ENCODE data around the gene CCDC148.
"Not testable (repeated sequence)": the region's sequence is repeated elsewhere in the genome, so short reads cannot be mapped to it uniquely, and the experiment has no call there.

The CCDC148 gene

DNA sequence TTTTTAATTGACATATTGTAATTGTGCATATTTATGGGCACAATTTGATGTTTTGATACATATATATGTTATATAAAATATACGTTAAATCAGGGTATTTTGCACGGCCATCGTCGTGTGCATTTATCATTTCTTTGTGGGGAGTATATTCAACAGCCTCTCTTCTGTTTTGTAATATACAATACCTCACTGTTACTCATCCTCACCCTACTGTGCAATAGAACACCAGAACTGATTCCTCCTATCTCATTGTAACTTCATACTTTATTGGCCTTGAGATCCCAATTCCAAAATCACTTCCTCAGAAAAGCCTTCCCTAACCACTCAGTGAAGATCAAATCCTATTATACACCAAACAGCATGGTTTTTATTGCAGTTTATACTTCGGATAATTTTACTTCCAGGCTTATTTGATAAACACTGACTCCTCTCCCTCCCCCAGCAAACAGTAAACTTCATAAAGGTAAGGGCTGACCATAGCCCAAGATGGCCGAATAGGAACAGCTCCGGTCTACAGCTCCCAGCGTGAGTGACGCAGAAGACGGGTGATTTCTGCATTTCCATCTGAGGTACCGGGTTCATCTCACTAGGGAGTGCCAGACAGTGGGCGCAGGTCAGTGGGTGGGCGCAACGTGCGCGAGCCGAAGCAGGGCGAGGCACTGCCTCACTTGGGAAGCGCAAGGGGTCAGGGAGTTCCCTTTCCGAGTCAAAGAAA lies 105.6 kb downstream of the CCDC148 start:
- DNase-seq: not testable (repeated sequence)

GRCh38 chr2:158346032-158346431 lies 110.5 kb downstream of the CCDC148 start:
- no peak for DNase-seq

DNA sequence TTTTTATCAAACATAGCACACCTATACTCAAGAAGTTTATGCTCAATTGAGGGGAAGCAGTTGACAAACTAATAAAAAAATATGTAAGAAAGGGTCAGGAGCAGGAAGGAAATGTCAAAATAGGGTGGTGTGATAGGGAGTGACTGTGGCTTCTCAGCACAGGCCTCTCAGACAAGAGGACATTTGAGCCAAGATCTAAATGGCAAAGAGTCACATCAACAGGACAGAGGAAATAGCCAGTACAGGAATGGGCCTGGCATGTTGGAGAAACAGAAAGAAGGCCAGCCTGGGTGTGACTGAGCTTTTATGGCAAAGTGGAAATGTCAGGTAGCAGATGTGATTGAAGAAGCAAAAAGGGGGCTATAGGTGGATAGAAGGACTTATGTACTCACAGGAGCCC lies 117.0 kb downstream of the CCDC148 start:
- DNase-seq: no peak

DNA sequence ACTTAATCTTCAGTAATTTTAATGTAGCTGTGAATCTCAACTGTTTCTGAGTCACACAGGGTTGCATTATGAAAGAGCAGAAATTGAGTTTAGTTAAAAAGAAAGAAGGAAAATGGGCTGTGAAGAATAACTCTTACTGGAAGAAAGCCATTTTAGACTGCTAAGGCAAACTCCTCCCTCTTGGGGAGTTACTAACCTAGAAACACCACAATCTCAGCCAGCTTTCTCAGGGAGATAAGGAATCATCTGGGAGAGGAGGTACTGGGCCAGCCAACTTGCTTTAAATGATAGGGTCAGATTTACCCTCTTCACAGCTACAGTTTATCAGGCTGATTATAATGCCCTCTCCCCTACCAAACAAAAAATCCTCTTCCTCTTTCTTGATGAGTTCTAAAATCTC lies 119.5 kb downstream of the CCDC148 start:
- DNase-seq: no peak

DNA sequence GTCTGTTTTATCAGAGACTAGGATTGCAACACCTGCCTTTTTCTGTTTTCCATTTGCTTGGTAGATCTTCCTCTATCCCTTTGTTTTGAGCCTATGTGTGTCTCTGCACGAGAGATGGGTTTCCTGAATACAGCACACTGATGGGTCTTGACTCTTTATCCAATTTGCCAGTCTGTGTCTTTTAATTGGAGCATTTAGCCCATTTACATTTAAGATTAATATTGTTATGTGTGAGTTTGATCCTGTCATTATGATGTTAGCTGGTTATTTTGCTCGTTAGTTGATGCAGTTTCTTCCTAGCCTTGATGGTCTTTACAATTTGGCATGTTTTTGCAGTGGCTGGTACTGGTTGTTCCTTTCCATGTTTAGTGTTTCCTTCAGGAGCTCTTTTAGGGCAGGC lies 124.8 kb downstream of the CCDC148 start:
- DNase-seq: not testable (repeated sequence)

DNA sequence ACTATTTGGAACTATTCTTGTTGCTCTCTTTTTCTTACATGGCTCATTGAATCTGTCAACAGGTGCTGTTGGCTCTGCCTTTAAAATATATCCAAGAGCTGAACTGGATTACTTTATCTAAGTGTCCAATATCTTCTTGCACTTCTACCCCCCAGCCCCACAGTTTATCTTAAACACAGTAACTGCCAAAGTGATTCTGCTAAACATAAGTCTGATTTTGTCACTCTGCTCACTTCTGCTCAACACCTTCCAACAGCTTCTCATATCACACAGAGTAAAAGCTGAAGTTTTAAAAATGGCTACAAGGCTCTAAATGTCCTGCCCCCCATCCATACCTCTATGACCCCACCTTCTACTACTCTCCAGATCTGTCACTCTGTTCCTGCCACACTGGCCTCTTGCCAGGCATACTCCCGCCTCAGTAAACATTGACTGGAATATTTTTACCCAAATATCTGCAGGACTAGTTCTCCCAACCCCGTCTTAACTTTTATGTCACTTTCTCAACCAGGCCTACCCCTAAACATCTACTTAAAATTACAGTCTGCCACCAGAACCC lies 130.7 kb downstream of the CCDC148 start:
- DNase-seq: no peak

GRCh38 chr2:158325031-158325781 lies 131.3 kb downstream of the CCDC148 start:
- no peak for DNase-seq

DNA sequence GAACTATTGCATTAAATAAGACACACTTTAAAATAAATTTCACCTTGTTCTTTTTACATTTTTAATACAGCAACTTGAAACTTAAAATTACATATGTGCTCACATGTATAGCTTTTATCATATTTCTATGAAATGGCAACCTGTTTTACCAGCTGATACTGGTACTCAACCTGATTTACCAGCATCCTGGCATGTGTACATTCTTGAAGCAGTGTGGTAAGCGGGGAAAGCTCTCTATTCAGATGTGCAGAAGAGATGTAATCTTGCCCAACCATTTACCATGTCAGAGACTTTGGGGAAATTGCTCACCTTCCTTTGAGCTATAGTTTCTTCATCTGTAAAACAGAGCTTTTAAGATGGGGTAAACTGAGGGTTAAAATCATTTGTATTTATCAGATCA lies 133.2 kb downstream of the CCDC148 start:
- no peak for DNase-seq

- no peak for DNase-seq
Measured at GRCh38 chr2:158321264-158321663, 135.3 kb downstream of the CCDC148 start.

- no peak for DNase-seq
Measured at GRCh38 chr2:158319269-158319668, 137.3 kb downstream of the CCDC148 start.

GRCh38 chr2:158317642-158318041 lies 138.9 kb downstream of the CCDC148 start:
- DNase-seq: no peak

DNA sequence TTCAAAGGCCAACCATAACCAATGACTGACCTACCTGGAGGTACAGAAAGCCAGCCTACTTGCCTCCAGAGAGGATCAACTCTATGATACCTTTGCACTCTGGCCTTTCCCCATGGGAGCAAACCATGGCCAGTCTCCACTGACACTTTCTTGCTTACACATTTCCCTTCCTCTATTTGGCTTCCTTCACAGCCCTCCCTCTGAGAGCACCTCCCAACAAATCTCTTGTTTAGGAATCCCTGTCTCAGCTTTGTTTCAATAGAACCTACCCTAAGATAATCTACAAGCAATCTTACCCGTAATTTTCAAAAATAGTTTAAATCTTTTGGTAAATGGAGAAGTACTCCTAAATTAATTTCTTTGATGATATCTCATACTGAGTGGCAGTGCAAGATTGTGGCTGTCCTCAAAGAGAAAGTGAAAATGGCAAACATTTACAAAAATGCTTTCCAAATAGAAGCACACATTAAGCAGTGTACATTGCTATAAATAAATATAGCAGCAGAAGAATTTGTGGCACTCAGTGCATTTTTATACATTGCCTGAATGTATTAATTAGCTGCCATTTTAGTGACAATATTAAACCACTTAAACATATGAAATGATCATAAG lies 140.6 kb downstream of the CCDC148 start:
- no peak for DNase-seq

DNA sequence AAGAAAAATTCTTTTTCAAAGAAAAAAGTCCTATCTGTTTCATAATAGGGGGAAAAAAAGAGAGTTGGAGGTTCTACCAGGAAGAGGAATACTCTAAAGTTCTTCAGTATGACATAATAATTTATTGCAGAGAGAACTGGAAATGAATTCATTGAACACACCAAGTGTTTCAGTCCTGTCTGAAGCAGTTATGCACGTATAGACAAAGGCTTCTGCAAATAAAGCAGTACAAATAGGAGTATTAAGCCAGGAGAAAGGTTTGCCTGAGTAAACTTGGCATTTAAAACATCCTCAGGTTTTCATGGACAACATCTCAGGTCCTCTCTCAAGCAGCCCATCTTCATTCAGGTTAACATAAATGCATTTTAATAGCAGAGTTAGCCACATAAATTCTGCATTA lies 141.6 kb downstream of the CCDC148 start:
- DNase-seq: no peak

- no peak for DNase-seq
Measured at GRCh38 chr2:158313734-158314133, 142.8 kb downstream of the CCDC148 start.

DNA sequence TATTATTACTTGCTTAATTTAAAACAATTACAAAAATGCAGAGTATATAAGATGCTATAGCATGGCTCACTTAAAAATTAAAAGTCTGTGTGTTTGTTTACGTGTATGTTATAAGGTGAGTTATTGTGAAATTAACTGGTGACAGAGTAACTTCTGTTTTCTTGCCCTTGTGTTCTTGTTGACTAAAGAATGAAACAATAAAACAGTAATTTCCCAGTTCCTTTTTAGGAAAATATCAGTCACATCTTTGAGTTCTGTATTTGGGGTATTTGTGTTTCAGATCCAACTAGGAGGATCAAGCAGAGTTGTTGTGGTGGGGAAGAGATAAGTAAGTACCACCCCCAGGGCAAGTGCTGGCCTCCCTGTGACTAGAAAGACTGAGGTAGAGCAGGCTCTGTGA lies 143.6 kb downstream of the CCDC148 start:
- no peak for DNase-seq

GRCh38 chr2:158310407-158310806 lies 146.1 kb downstream of the CCDC148 start:
- DNase-seq: not testable (repeated sequence)

- DNase-seq: no peak
Measured at GRCh38 chr2:158305501-158305900, 151.1 kb downstream of the CCDC148 start.

DNA sequence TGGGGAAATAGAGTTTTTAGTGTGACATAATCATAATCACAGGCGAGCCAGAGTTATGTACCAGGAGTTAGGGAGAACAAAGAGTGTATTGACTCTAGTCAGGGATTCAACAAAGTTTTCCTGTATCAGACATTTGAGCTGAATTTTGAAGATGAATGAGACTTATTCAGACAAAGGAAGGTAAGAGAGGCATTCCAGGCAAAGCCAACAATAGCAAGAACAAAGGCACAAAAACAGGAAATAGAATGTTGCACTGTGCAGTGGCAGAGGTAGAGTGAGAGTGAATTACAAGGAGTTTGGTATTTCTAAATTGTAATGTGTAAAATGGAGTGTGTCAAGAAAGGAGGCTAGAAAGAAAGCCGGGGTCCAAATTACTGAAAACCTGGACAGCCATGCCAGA lies 156.2 kb downstream of the CCDC148 start:
- DNase-seq: no peak

- DNase-seq: no peak
Measured at GRCh38 chr2:158297606-158298005, 158.9 kb downstream of the CCDC148 start.

GRCh38 chr2:158297120-158297519 lies 159.4 kb downstream of the CCDC148 start:
- no peak for DNase-seq

GRCh38 chr2:158293722-158294121 lies 162.8 kb downstream of the CCDC148 start:
- DNase-seq: no peak

- no peak for DNase-seq
Measured at GRCh38 chr2:158291544-158292180, 164.9 kb downstream of the CCDC148 start.

DNA sequence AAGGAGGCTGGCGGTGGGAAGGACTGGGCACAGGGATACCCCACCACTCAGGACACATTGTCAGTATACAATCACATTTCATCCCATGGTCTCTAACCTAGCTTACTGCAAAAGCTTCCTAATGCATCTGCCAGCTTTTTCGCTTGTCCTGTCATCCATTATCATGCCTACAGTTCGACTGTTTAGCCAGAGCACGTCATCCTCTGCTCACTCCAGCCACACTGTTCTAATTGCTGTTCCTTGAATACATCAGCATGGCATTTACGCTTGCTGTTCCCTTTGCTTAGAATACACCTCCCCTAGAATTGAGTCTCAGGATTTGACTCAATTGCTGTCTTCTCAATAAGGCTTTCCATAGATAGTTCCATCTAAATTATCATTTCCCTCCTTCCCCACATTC lies 166.3 kb downstream of the CCDC148 start:
- DNase-seq: no peak
